Neural cell (in vitro differentiated cells): ENCODE measurements around the gene TLE4. TPM values are rescaled to one million over a fixed set of nuclear protein-coding genes. Genes with fewer than 3 reads are reported as not detected.

Source experiments
- H2AFZ ChIP-seq: fragments of 200-600, 300-800 bp; sonication (generic), shearing (Covaris generic); 2 replicates; pipeline ENCODE4 v1.6.0; 2014; ENCODE audit warnings: low read depth, mild to moderate bottlenecking, antibody characterized with exemption, low read length, moderate library complexity
- H3F3A ChIP-seq: fragments of 200-600 bp; shearing (Covaris generic); 2 replicates; pipeline ENCODE4 v1.6.1; 2016; ENCODE audit warnings: mild to moderate bottlenecking, moderate library complexity, mixed read lengths, antibody characterized with exemption, low read length; ENCODE audit not compliant: insufficient read depth, poor library complexity, severe bottlenecking
- H3K27ac ChIP-seq: fragments of 200-600, 300-800 bp; sonication (generic), shearing (Covaris generic); 2 replicates; pipeline ENCODE4 v1.5.1; 2014; ENCODE audit warnings: mild to moderate bottlenecking, low read length, moderate library complexity
- H3K27me3 ChIP-seq: fragments of 300-800, 200-600 bp; sonication (generic), shearing (Covaris generic); 2 replicates; pipeline ENCODE4 v1.6.0; 2014; ENCODE audit warnings: mild to moderate bottlenecking, low read depth, low read length, moderate library complexity; ENCODE audit not compliant: insufficient read depth
- H3K36me3 ChIP-seq: fragments of 300-800, 200-600 bp; sonication (generic), shearing (Covaris generic); 2 replicates; pipeline ENCODE4 v1.5.1; 2014; ENCODE audit warnings: mild to moderate bottlenecking, antibody characterized with exemption, low read length, moderate library complexity; ENCODE audit not compliant: insufficient read depth
- H3K4me2 ChIP-seq: fragments of 300-800, 200-600 bp; sonication (generic), shearing (Covaris generic); 2 replicates; pipeline ENCODE4 v1.6.0; 2014; ENCODE audit warnings: mild to moderate bottlenecking, low read length
- H3K4me3 ChIP-seq: fragments of 300-800, 200-600 bp; sonication (generic), shearing (Covaris generic); 2 replicates; pipeline ENCODE4 v1.5.1; 2014; ENCODE audit warnings: mild to moderate bottlenecking, low read length, moderate library complexity
- H3K79me2 ChIP-seq: fragments of 200-600 bp; shearing (Covaris generic); replicated peaks from 2 replicates; pipeline ENCODE4 v1.6.0; 2014; ENCODE audit warnings: mild to moderate bottlenecking, low read length, moderate library complexity; ENCODE audit not compliant: insufficient read depth
- H3K9ac ChIP-seq: fragments of 300-800, 200-600 bp; sonication (generic), shearing (Covaris generic); 2 replicates; pipeline ENCODE4 v1.6.1; 2016; ENCODE audit warnings: mild to moderate bottlenecking, low read length, mixed read lengths
- H3K9me2 ChIP-seq: fragments of 200-600 bp; shearing (Covaris generic); 2 replicates; pipeline ENCODE4 v1.6.1; 2016; ENCODE audit warnings: mild to moderate bottlenecking, low read length, mixed read lengths; ENCODE audit not compliant: insufficient read depth
- H3K9me3 ChIP-seq: fragments of 200-600, 300-800 bp; sonication (generic), shearing (Covaris generic); 2 replicates; pipeline ENCODE4 v1.6.1; 2016; ENCODE audit warnings: mild to moderate bottlenecking, mixed run types, low read length, moderate library complexity, mixed read lengths
- H4K20me1 ChIP-seq: fragments of 200-600 bp; shearing (Covaris generic); 2 replicates; pipeline ENCODE4 v1.6.1; 2016; ENCODE audit warnings: mild to moderate bottlenecking, mixed run types; ENCODE audit not compliant: insufficient read depth
- EP300 ChIP-seq: fragments of 450-650 bp; conservative IDR thresholded peaks from 2 replicates; pipeline ENCODE4 v1.6.1; 2014; ENCODE audit warnings: antibody characterized with exemption, mild to moderate bottlenecking, moderate library complexity; ENCODE audit not compliant: poor library complexity, severe bottlenecking
- EZH2 ChIP-seq: fragments of 200-600, 300-800 bp; shearing (Covaris generic), sonication (generic); IDR thresholded peaks from 2 replicates; pipeline ENCODE4 v1.6.1; 2014; ENCODE audit warnings: antibody characterized with exemption, low read length, borderline replicate concordance, mild to moderate bottlenecking; ENCODE audit not compliant: insufficient read depth, poor library complexity, severe bottlenecking
- MXI1 ChIP-seq: fragments of 450-650 bp; conservative IDR thresholded peaks from 2 replicates; pipeline ENCODE4 v1.6.1; 2014; ENCODE audit warnings: antibody characterized with exemption, mild to moderate bottlenecking; ENCODE audit not compliant: poor library complexity, severe bottlenecking
- POLR2AphosphoS5 ChIP-seq: IDR thresholded peaks from 2 replicates; pipeline ENCODE4 v1.6.1; 2012
- RAD21 ChIP-seq: fragments of 450-650 bp; conservative IDR thresholded peaks from 2 replicates; pipeline ENCODE4 v1.6.1; 2014; ENCODE audit warnings: antibody characterized with exemption, mild to moderate bottlenecking, moderate library complexity
- SMC3 ChIP-seq: fragments of 450-650 bp; conservative IDR thresholded peaks from 2 replicates; pipeline ENCODE4 v1.6.1; 2014; ENCODE audit warnings: antibody characterized with exemption, mild to moderate bottlenecking, moderate library complexity; ENCODE audit not compliant: poor library complexity
- TAF1 ChIP-seq: IDR thresholded peaks from 2 replicates; pipeline ENCODE4 v1.6.1; 2012; ENCODE audit warnings: low read depth
- polyA plus RNA-seq: library from polyadenylated mRNA; depleted of rRNA; stranded (reverse); fragments of >200 nt; gene quantifications from 2 replicates; pipeline ENCODE4 v1.2.3, GENCODE V29; 2014
- TF ChIP-seq, protein P1 (sequence below): fragments of 450-650 bp; IDR thresholded peaks from 2 replicates; pipeline ENCODE4 v1.5.1; 2014; ENCODE audit warnings: antibody characterized with exemption, mild to moderate bottlenecking, moderate library complexity; ENCODE audit not compliant: poor library complexity, severe bottlenecking
- TF ChIP-seq, protein P2 (sequence below): IDR thresholded peaks from 2 replicates; pipeline ENCODE4 v1.6.1; 2012; ENCODE audit warnings: borderline replicate concordance

Gene TLE4
- polyA plus RNA-seq, 1 donor from 2014 or later: 143 TPM

DNA sequence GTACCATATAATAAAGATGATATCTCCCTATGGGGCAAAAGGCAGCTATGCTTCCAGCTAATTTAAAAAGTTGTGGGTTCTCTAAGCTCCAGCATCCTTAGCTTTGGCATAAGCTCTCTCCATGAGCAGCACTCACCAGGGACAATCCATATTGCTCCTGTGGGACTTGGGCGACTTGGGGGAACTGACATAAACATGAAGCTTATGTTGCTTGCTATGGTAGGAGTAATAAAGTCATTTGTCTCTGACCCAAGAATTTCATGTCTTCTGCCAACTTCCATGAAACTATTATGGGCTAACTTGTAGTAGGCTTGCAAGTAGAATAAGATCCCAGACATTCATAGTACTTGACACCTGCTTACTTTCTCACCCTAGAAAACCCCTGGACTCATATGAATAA lies 36.2 kb upstream of the TLE4 start:
- Histone ChIP-seq H3K4me2 (no peak overlapping the region), H3K79me2 (no peaks in the 10 kb centered on the region), H3K9me2 (no peaks in the 10 kb centered on the region), H2AFZ (no peak overlapping the region), H3K4me3 (no peak overlapping the region), H4K20me1 (no peaks in the 10 kb centered on the region), H3K9ac (no peak overlapping the region), H3K36me3 (no peaks in the 10 kb centered on the region), H3K27me3 (no peaks in the 10 kb centered on the region), H3K27ac (no peak overlapping the region), H3F3A (no peaks in the 10 kb centered on the region), H3K9me3 (no peaks in the 10 kb centered on the region)
- TF ChIP-seq EP300 (no peak), POLR2AphosphoS5 (no peak), TAF1 (no peak), EZH2 (no peak), MXI1 (no peak)

DNA sequence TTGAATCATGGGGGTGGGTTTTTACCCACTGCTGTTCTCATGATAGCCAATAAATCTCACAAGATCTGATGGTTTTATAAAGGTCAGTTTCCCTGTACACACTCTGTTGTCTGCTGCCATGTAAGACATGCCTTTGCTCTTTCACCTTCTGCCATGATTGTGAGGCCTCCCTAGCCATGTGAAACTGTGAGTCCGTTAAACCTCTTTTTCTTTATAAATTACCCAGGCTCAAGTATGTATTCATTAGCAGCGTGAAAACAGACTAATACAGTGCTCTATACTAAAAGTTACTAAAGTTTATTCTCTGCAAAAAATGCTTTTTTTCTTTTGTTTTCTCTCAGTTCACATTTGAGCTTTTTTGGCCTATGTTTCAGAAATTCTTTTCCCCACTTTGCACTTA lies 33.9 kb upstream of the TLE4 start:
- H3K79me2 ChIP-seq: no peaks in the 10 kb centered on the region
- H3K27ac ChIP-seq: no peak overlapping the region
- H3K4me2 ChIP-seq: no peak overlapping the region
- no peak overlapping the region for H2AFZ ChIP-seq
- no peaks in the 10 kb centered on the region for H3F3A ChIP-seq
- no peak for TF ChIP-seq EP300
- TF ChIP-seq RAD21: no peak
- no peak for TF ChIP-seq TAF1
- TF ChIP-seq, protein P1, sequence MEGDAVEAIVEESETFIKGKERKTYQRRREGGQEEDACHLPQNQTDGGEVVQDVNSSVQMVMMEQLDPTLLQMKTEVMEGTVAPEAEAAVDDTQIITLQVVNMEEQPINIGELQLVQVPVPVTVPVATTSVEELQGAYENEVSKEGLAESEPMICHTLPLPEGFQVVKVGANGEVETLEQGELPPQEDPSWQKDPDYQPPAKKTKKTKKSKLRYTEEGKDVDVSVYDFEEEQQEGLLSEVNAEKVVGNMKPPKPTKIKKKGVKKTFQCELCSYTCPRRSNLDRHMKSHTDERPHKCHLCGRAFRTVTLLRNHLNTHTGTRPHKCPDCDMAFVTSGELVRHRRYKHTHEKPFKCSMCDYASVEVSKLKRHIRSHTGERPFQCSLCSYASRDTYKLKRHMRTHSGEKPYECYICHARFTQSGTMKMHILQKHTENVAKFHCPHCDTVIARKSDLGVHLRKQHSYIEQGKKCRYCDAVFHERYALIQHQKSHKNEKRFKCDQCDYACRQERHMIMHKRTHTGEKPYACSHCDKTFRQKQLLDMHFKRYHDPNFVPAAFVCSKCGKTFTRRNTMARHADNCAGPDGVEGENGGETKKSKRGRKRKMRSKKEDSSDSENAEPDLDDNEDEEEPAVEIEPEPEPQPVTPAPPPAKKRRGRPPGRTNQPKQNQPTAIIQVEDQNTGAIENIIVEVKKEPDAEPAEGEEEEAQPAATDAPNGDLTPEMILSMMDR: no peak
- no peak for TF ChIP-seq POLR2AphosphoS5
- TF ChIP-seq, protein P2, sequence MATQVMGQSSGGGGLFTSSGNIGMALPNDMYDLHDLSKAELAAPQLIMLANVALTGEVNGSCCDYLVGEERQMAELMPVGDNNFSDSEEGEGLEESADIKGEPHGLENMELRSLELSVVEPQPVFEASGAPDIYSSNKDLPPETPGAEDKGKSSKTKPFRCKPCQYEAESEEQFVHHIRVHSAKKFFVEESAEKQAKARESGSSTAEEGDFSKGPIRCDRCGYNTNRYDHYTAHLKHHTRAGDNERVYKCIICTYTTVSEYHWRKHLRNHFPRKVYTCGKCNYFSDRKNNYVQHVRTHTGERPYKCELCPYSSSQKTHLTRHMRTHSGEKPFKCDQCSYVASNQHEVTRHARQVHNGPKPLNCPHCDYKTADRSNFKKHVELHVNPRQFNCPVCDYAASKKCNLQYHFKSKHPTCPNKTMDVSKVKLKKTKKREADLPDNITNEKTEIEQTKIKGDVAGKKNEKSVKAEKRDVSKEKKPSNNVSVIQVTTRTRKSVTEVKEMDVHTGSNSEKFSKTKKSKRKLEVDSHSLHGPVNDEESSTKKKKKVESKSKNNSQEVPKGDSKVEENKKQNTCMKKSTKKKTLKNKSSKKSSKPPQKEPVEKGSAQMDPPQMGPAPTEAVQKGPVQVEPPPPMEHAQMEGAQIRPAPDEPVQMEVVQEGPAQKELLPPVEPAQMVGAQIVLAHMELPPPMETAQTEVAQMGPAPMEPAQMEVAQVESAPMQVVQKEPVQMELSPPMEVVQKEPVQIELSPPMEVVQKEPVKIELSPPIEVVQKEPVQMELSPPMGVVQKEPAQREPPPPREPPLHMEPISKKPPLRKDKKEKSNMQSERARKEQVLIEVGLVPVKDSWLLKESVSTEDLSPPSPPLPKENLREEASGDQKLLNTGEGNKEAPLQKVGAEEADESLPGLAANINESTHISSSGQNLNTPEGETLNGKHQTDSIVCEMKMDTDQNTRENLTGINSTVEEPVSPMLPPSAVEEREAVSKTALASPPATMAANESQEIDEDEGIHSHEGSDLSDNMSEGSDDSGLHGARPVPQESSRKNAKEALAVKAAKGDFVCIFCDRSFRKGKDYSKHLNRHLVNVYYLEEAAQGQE: no peak
- TF ChIP-seq MXI1: no peak
- no peak for TF ChIP-seq EZH2
- no peak for TF ChIP-seq SMC3
- no peaks in the 10 kb centered on the region for H3K9me2 ChIP-seq
- no peaks in the 10 kb centered on the region for H3K36me3 ChIP-seq
- no peak overlapping the region for H3K4me3 ChIP-seq
- H3K9ac ChIP-seq: no peak overlapping the region
- no peaks in the 10 kb centered on the region for H4K20me1 ChIP-seq
- no peaks in the 10 kb centered on the region for H3K9me3 ChIP-seq
- no peaks in the 10 kb centered on the region for H3K27me3 ChIP-seq
